IMR-90 (cell line): ENCODE measurements around the gene GRIN2D. TPM values are rescaled to one million over a fixed set of nuclear protein-coding genes. Genes with fewer than 3 reads are reported as not detected.

ENCODE experiments used
- ATAC-seq: fragments of 200-7000 bp; cut with Tn5 transposase; 2 replicates; pipeline ENCODE4 v1.9.1; 2020; ENCODE audit warnings: low read depth, mild to moderate bottlenecking, moderate library complexity
- BruUV-seq: library from RNA; stranded (reverse); fragments of 400-500 nt; replicated peaks from 2 replicates; lab custom pipeline; 2021; lab: Mats Ljungman, UMichigan
- CTCF ChIA-PET: fragments of 300-600 bp; formaldehyde crosslinking; extraction: SDS; loops from one replicate; lab custom pipeline; 2021; ENCODE audit warnings: antibody characterized with exemption; lab: Yijun Ruan, JAX
- POLR2A ChIA-PET: fragments of 300-600 bp; sonication (Branson Sonifier 250); formaldehyde crosslinking; loops from one replicate; lab custom pipeline; 2022; ENCODE audit warnings: antibody characterized with exemption; ENCODE audit not compliant: unreplicated experiment; lab: Charles Lee
- DNase-seq: peaks from one replicate; pipeline ENCODE4 v3.0.0; 2013
- H2AFZ ChIP-seq: replicated peaks from 2 replicates; pipeline ENCODE3; 2013; ENCODE audit warnings: low read length, mild to moderate bottlenecking; ENCODE audit not compliant: poor library complexity
- H2AK5ac ChIP-seq: 2 replicates; pipeline ENCODE4 v1.6.1; 2013; ENCODE audit warnings: low read depth, low read length, inconsistent platforms
- H2AK9ac ChIP-seq: replicated peaks from 2 replicates; pipeline ENCODE3; 2013; ENCODE audit warnings: mild to moderate bottlenecking, low read depth, low read length, moderate library complexity; ENCODE audit not compliant: poor library complexity
- H2BK120ac ChIP-seq: 2 replicates; pipeline ENCODE4 v1.6.1; 2013; ENCODE audit warnings: low read depth, low read length, inconsistent platforms
- H2BK15ac ChIP-seq: 3 replicates; pipeline ENCODE4 v1.6.1; 2013; ENCODE audit warnings: low read depth, low read length, inconsistent platforms
- H2BK20ac ChIP-seq: 2 replicates; pipeline ENCODE4 v1.6.1; 2013; ENCODE audit warnings: low read depth, mild to moderate bottlenecking, inconsistent platforms, low read length, moderate library complexity
- H2BK5ac ChIP-seq: 2 replicates; pipeline ENCODE4 v1.6.1; 2013; ENCODE audit warnings: mild to moderate bottlenecking, low read depth, low read length, inconsistent platforms; ENCODE audit not compliant: poor library complexity, severe bottlenecking
- H3K14ac ChIP-seq: replicated peaks from 2 replicates; pipeline ENCODE4 v1.6.1; 2013; ENCODE audit warnings: low read depth, low read length, inconsistent platforms
- H3K18ac ChIP-seq: 2 replicates; pipeline ENCODE4 v1.6.1; 2013; ENCODE audit warnings: low read depth, low read length, control low read depth
- H3K23ac ChIP-seq: 2 replicates; pipeline ENCODE4 v1.6.1; 2013; ENCODE audit warnings: low read depth, low read length, inconsistent platforms
- H3K27ac ChIP-seq: 2 replicates; pipeline ENCODE4 v1.5.1; 2013; ENCODE audit warnings: mild to moderate bottlenecking, control low read depth, low read length; ENCODE audit not compliant: insufficient read depth
- H3K27me3 ChIP-seq: 2 replicates; pipeline ENCODE4 v1.6.1; 2013; ENCODE audit warnings: low read length; ENCODE audit not compliant: control insufficient read depth, insufficient read depth
- H3K36me3 ChIP-seq: 2 replicates; pipeline ENCODE4 v1.6.1; 2013; ENCODE audit warnings: low read length, mixed read lengths; ENCODE audit not compliant: control insufficient read depth, insufficient read depth
- H3K4ac ChIP-seq: 2 replicates; pipeline ENCODE4 v1.6.1; 2013; ENCODE audit warnings: low read depth, low read length, inconsistent platforms
- H3K4me1 ChIP-seq: 2 replicates; pipeline ENCODE4 v1.6.1; 2013; ENCODE audit warnings: low read length, mixed read lengths; ENCODE audit not compliant: control insufficient read depth, insufficient read depth
- H3K4me2 ChIP-seq: 2 replicates; pipeline ENCODE4 v1.6.1; 2013; ENCODE audit warnings: low read depth, mild to moderate bottlenecking, control low read depth, low read length, moderate library complexity
- H3K4me3 ChIP-seq: 2 replicates; pipeline ENCODE4 v1.5.1; 2013; ENCODE audit warnings: low read depth, mild to moderate bottlenecking, control low read depth, low read length, moderate library complexity; ENCODE audit not compliant: insufficient read depth
- H3K56ac ChIP-seq: 2 replicates; pipeline ENCODE4 v1.6.1; 2013; ENCODE audit warnings: low read length, inconsistent platforms; ENCODE audit not compliant: insufficient read depth; ENCODE audit errors: extremely low read depth
- H3K79me1 ChIP-seq, 2 experiments: 2 replicates each; pipeline ENCODE4 v1.6.1; 2013; ENCODE audit warnings: low read length in 2 of 2, inconsistent platforms in 1 of 2, low read depth in 1 of 2
- H3K9ac ChIP-seq: 2 replicates; pipeline ENCODE4 v1.6.1; 2013; ENCODE audit warnings: low read depth, low read length, control low read depth
- H3K9me1 ChIP-seq: 2 replicates; pipeline ENCODE4 v1.6.1; 2013; ENCODE audit warnings: low read length, inconsistent platforms; ENCODE audit not compliant: insufficient read depth
- H3K9me3 ChIP-seq: 2 replicates; pipeline ENCODE4 v1.6.1; 2013; ENCODE audit warnings: low read length; ENCODE audit not compliant: control insufficient read depth, insufficient read depth
- H4K20me1 ChIP-seq: 2 replicates; pipeline ENCODE4 v1.6.1; 2013; ENCODE audit warnings: low read length, inconsistent platforms; ENCODE audit not compliant: insufficient read depth
- H4K5ac ChIP-seq: 2 replicates; pipeline ENCODE4 v1.6.1; 2013; ENCODE audit warnings: mild to moderate bottlenecking, low read depth, low read length, control low read depth
- H4K8ac ChIP-seq, 2 experiments: 2 replicates each; pipeline ENCODE4 v1.6.1; 2013; ENCODE audit warnings: low read depth in 2 of 2, low read length in 2 of 2, control low read depth in 1 of 2, inconsistent platforms in 1 of 2
- H4K91ac ChIP-seq: 2 replicates; pipeline ENCODE4 v1.6.1; 2013; ENCODE audit warnings: low read depth, low read length, inconsistent platforms; ENCODE audit not compliant: insufficient read depth
- BHLHE40 ChIP-seq: fragments of 150-350 bp; IDR thresholded peaks from 2 replicates; pipeline ENCODE4 v1.6.1; 2016; ENCODE audit warnings: mild to moderate bottlenecking, low read depth, low read length
- WGBS, 2 experiments: methylation state at CpG; one replicate each; pipeline versions ENCODE4 v1.1.5 to v1.1.7; 2013; ENCODE audit warnings: missing lambda C conversion rate in 2 of 2; ENCODE audit not compliant: insufficient read length in 1 of 2; ENCODE audit errors: extremely low coverage in 2 of 2; 5-methylcytosine and 5-hydroxymethylcytosine counted together
- dilution Hi-C: fragments of 300-500 bp; cut with HindIII; formaldehyde crosslinking; loops from one replicate; pipeline ENCODE4 v1.14.3; 2018; ENCODE audit warnings: low sequenced_read_pairs; ENCODE audit not compliant: unreplicated experiment
- in situ Hi-C: fragments of 300-500 bp; cut with MboI; formaldehyde crosslinking; loops from 3 replicates; pipeline ENCODE4 v1.14.3; 2019; ENCODE audit warnings: low sequenced_read_pairs, inconsistent platforms, mixed read lengths
- intact Hi-C: fragments of 100-400 bp; cut with micrococcal nuclease; formaldehyde crosslinking; loops from 2 replicates; pipeline ENCODE4 v1.10.0; 2022
- polyA plus RNA-seq, 3 experiments: library from polyadenylated mRNA; depleted of rRNA; stranded (reverse); fragments of >200 nt; gene quantifications; 2 replicates each; pipeline ENCODE4 v1.2.3, GENCODE V29; 2012; ENCODE audit warnings: low replicate concordance in 1 of 3
- total RNA-seq: library from RNA; depleted of rRNA; stranded (reverse); fragments of >200 nt; gene quantifications from 2 replicates; pipeline ENCODE4 v1.2.3, GENCODE V29; 2012
- TF ChIP-seq, protein P1 (sequence below): conservative IDR thresholded peaks from 2 replicates; pipeline ENCODE4 v1.5.1; 2012; ENCODE audit warnings: mild to moderate bottlenecking, low read depth, low read length, improper control_type of control experiment

Gene GRIN2D
- total and polyA plus RNA-seq, 2 of the 4 experiments (the other 2 are of a cell fraction) = under 0.01 to 0.24 TPM

DNA sequence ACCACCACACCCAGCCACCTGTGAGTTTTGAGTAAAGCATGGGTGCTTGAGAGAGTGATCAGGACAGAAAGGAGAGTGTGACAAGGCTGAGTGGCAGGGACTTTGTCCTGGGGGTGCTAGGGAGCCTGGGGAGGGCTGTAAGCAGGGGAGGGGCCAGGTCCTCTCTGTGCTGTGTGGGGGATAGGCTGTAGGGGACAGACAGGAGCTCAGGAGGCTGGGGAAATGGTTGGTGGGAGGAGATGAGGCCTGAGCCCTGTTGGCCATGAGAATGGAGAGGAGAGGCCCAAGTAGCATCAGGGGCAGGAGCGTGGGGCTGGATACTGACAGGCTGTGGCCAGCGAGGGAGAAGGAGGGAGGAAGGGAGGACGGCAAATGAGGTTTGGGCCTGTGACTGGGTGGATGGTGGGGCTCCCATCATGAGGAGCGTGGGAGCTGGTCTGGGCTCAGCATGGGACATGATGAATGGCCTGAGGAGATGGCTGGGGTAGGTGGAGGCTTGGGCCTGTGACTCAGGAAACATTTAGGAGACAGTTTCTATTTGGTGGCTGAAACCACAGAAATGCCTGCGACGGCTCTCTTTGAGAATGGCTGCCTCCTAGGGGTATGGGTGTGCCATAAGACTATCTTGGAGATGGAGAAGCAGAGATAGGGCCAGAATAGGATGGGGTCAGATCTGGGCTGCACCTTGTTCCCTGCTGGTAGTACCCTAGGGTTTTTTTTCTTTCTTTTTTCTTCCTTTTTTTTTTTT, 25.0 kb downstream of the GRIN2D start:
- no peak for ATAC-seq
- Histone ChIP-seq H3K4me3 (no peak overlapping the region), H4K20me1 (no peaks in the 10 kb centered on the region), H2BK5ac (no peak overlapping the region), H2AK9ac (peak overlapping the region; percentile 81), H3K4ac (no peak overlapping the region), H2BK15ac (no peak overlapping the region), H3K4me2 (no peak overlapping the region), H2AFZ (peak overlapping the region; percentile 7), H4K5ac (no peak overlapping the region), H3K27ac (no peak overlapping the region), H2AK5ac (peak overlapping the region; percentile 43; the same call in 1 of the 2 replicates), H3K14ac (no peak overlapping the region), H3K4me1 (peaks cover 7% of the 10 kb centered on the region), H3K9ac (no peak overlapping the region), H4K8ac (peak overlapping the region in 1 of 2 experiments; percentile 9; a peak in 1 of 4 replicates), H3K56ac (no peak overlapping the region), H3K23ac (no peak overlapping the region), H3K18ac (no peak overlapping the region), H3K9me1 (peaks cover 4% of the 10 kb centered on the region; the same call in 1 of the 2 replicates), H3K27me3 (peaks cover 4% of the 10 kb centered on the region; the same call in 1 of the 2 replicates), H3K79me1 (no peaks in the 10 kb centered on the region; a peak in 1 of 4 replicates), H2BK20ac (no peak overlapping the region), H3K9me3 (no peaks in the 10 kb centered on the region; the same call in 1 of the 2 replicates), H3K36me3 (no peaks in the 10 kb centered on the region), H4K91ac (no peak overlapping the region), H2BK120ac (no peak overlapping the region)
- in situ Hi-C loops (no loop called here), intact Hi-C loops (no loop called here), dilution Hi-C loops (no loop called here)
- DNase-seq = peak; percentile 23
- ChIA-PET CTCF (no interaction called here), POLR2A (no interaction called here)
- TF ChIP-seq, protein P1, sequence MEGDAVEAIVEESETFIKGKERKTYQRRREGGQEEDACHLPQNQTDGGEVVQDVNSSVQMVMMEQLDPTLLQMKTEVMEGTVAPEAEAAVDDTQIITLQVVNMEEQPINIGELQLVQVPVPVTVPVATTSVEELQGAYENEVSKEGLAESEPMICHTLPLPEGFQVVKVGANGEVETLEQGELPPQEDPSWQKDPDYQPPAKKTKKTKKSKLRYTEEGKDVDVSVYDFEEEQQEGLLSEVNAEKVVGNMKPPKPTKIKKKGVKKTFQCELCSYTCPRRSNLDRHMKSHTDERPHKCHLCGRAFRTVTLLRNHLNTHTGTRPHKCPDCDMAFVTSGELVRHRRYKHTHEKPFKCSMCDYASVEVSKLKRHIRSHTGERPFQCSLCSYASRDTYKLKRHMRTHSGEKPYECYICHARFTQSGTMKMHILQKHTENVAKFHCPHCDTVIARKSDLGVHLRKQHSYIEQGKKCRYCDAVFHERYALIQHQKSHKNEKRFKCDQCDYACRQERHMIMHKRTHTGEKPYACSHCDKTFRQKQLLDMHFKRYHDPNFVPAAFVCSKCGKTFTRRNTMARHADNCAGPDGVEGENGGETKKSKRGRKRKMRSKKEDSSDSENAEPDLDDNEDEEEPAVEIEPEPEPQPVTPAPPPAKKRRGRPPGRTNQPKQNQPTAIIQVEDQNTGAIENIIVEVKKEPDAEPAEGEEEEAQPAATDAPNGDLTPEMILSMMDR = 0 out of 2 replicates have a peak, but pooled peaks have one; percentile 9
- TF ChIP-seq BHLHE40 = no peak
- no TSS peak for BruUV-seq
- WGBS, 2 experiments = 66% methylated on average over 4 of the region's 6 CpGs; no CpG with 5 or more reads in 1 of the 2 experiments
